SK-N-MC (cell line): Measurements from ENCODE around the gene POU6F2.

Experiments
- EZH2 ChIP-seq: fragments of 200-600 bp; sonication (generic); IDR thresholded peaks from one replicate; pipeline ENCODE4 v1.6.1; 2017; ENCODE audit warnings: antibody characterized with exemption
- POLR2AphosphoS5 ChIP-seq: IDR thresholded peaks from 2 replicates; pipeline ENCODE4 v1.6.1; 2012; ENCODE audit warnings: mild to moderate bottlenecking, low read depth, low read length, borderline replicate concordance

GRCh38 chr7:39465055-39465929, 487.6 kb downstream of the POU6F2 start:
- TF ChIP-seq POLR2AphosphoS5, result no peak
- TF ChIP-seq EZH2, result no peak
